Astrocyte (in vitro differentiated cells and primary cell): Measurements from ENCODE around the gene OSBPL6. TPM values are rescaled to one million over a fixed set of nuclear protein-coding genes. Genes with fewer than 3 reads are reported as not detected.

Experiments used
- DNase-seq: peaks from one replicate; pipeline ENCODE4 v3.0.0-alpha.2; 2010; ENCODE audit warnings: low read depth
- FAIRE-seq: peaks from 2 replicates; lab custom pipeline; 2011; peaks lifted over from hg19 to GRCh38; lab: Jason Lieb, UNC
- H2AFZ ChIP-seq: 2 replicates; pipeline ENCODE4 v1.6.0; 2012; ENCODE audit warnings: low read depth, low read length, inconsistent platforms
- H3K27ac ChIP-seq: 2 replicates; pipeline ENCODE4 v1.5.1; 2011; ENCODE audit warnings: low read depth, low read length, inconsistent platforms
- H3K27me3 ChIP-seq: 2 replicates; pipeline ENCODE4 v1.6.0; 2011; ENCODE audit warnings: low read length, inconsistent platforms; ENCODE audit not compliant: insufficient read depth
- H3K36me3 ChIP-seq: 2 replicates; pipeline ENCODE4 v1.5.1; 2011; ENCODE audit warnings: low read length, inconsistent platforms; ENCODE audit not compliant: insufficient read depth
- H3K4me1 ChIP-seq: 2 replicates; pipeline ENCODE4 v1.5.1; 2011; ENCODE audit warnings: low read length, inconsistent platforms; ENCODE audit not compliant: insufficient read depth
- H3K4me2 ChIP-seq: 2 replicates; pipeline ENCODE4 v1.6.0; 2012; ENCODE audit warnings: low read length, inconsistent platforms
- H3K4me3 ChIP-seq: 2 replicates; pipeline ENCODE4 v1.5.1; 2011; ENCODE audit warnings: low read depth, mild to moderate bottlenecking, low read length, inconsistent platforms; ENCODE audit not compliant: insufficient read depth
- H3K79me2 ChIP-seq: 2 replicates; pipeline ENCODE4 v1.6.0; 2012; ENCODE audit warnings: mild to moderate bottlenecking, low read length, inconsistent platforms; ENCODE audit not compliant: insufficient read depth
- H3K9ac ChIP-seq: 2 replicates; pipeline ENCODE4 v1.6.0; 2012; ENCODE audit warnings: mild to moderate bottlenecking, low read length, inconsistent platforms
- H3K9me3 ChIP-seq: 2 replicates; pipeline ENCODE4 v1.5.1; 2012; ENCODE audit warnings: low read depth, mild to moderate bottlenecking, low read length, inconsistent platforms; ENCODE audit not compliant: insufficient read depth
- H4K20me1 ChIP-seq: 2 replicates; pipeline ENCODE4 v1.6.0; 2012; ENCODE audit warnings: low read length, inconsistent platforms; ENCODE audit not compliant: insufficient read depth
- H3K27ac Mint-ChIP-seq: one replicate; pipeline ENCODE4 v1.8.0; 2021; ENCODE audit warnings: mild to moderate bottlenecking, mixed read lengths; ENCODE audit not compliant: unreplicated experiment
- H3K27me3 Mint-ChIP-seq: one replicate; pipeline ENCODE4 v1.8.0; 2021; ENCODE audit warnings: low read depth, mixed read lengths; ENCODE audit not compliant: unreplicated experiment
- H3K36me3 Mint-ChIP-seq: one replicate; pipeline ENCODE4 v1.8.0; 2021; ENCODE audit warnings: low read depth, mixed read lengths; ENCODE audit not compliant: unreplicated experiment
- H3K4me1 Mint-ChIP-seq: one replicate; pipeline ENCODE4 v1.8.0; 2021; ENCODE audit warnings: low read depth, mixed read lengths; ENCODE audit not compliant: unreplicated experiment
- H3K4me3 Mint-ChIP-seq: one replicate; pipeline ENCODE4 v1.8.0; 2021; ENCODE audit warnings: mild to moderate bottlenecking, moderate library complexity, mixed read lengths; ENCODE audit not compliant: unreplicated experiment
- H3K9me3 Mint-ChIP-seq: one replicate; pipeline ENCODE4 v1.8.0; 2021; ENCODE audit warnings: mild to moderate bottlenecking, mixed read lengths; ENCODE audit not compliant: unreplicated experiment
- EZH2 ChIP-seq: IDR thresholded peaks from 2 replicates; pipeline ENCODE4 v1.6.1; 2012; ENCODE audit warnings: mild to moderate bottlenecking, low read length, inconsistent platforms; ENCODE audit not compliant: insufficient read depth
- total RNA-seq: library from RNA; stranded (reverse); gene quantifications from 2 replicates; pipeline ENCODE4 v1.2.1, GENCODE V29; 2021
- TF ChIP-seq, protein P1 (sequence below): IDR thresholded peaks from 2 replicates; pipeline ENCODE4 v1.5.1; 2011; ENCODE audit warnings: low read depth, mild to moderate bottlenecking, inconsistent platforms, low read length, moderate library complexity; ENCODE audit not compliant: insufficient read depth

OSBPL6 gene
- total RNA-seq, 1 donor from 2014 or later = 13.4 TPM

DNA sequence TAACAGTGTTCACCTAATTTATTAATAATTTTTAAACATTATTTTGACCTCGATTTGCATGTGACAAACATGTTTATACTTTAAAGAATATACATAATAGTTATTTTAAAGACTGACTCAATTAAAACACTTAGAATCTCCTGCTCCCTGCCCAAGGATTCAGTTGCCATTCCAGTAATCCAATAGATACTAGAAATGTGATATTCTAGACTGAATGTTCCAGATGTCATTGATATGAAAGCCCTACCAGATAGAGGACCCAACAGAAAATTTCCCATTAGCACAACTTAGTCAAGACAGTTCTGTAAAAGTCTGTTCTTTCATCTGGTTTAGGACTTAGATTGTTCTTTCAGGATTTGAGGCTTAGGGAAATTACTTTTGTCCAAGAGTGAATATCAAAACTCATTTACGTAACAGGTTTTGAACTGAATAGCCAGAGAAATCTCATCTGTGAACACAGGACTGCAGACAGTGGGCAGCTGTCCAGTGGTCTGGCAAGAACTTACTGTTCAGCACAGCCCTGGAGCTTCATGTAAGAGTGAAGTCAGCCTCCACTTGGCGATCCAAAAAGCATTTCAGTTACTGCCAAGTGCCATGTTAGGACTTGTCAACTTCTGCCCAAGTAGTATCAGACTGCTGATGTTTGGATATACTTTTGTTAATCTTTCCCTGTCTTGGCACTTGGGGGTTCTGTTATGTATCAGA, 77.5 kb downstream of the OSBPL6 start:
- Mint-ChIP-seq H3K4me3 (no peak overlapping the region), H3K4me1 (no peaks in the 10 kb centered on the region), H3K27ac (no peak overlapping the region), H3K36me3 (no peaks in the 10 kb centered on the region), H3K9me3 (no peaks in the 10 kb centered on the region), H3K27me3 (no peaks in the 10 kb centered on the region)
- no peaks in the 10 kb centered on the region for H3K27me3 ChIP-seq
- TF ChIP-seq EZH2 = no peak
- TF ChIP-seq, protein P1, sequence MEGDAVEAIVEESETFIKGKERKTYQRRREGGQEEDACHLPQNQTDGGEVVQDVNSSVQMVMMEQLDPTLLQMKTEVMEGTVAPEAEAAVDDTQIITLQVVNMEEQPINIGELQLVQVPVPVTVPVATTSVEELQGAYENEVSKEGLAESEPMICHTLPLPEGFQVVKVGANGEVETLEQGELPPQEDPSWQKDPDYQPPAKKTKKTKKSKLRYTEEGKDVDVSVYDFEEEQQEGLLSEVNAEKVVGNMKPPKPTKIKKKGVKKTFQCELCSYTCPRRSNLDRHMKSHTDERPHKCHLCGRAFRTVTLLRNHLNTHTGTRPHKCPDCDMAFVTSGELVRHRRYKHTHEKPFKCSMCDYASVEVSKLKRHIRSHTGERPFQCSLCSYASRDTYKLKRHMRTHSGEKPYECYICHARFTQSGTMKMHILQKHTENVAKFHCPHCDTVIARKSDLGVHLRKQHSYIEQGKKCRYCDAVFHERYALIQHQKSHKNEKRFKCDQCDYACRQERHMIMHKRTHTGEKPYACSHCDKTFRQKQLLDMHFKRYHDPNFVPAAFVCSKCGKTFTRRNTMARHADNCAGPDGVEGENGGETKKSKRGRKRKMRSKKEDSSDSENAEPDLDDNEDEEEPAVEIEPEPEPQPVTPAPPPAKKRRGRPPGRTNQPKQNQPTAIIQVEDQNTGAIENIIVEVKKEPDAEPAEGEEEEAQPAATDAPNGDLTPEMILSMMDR = no peak
- DNase-seq (peak; percentile 81), FAIRE-seq (no peak)
- H3K4me2 ChIP-seq = no peak overlapping the region
- no peak overlapping the region for H3K9ac ChIP-seq
- H3K4me1 ChIP-seq = no peaks in the 10 kb centered on the region
- H3K79me2 ChIP-seq = no peaks in the 10 kb centered on the region
- no peak overlapping the region for H3K27ac ChIP-seq
- H4K20me1 ChIP-seq = no peaks in the 10 kb centered on the region
- no peaks in the 10 kb centered on the region for H3K9me3 ChIP-seq
- H2AFZ ChIP-seq = no peak overlapping the region
- no peaks in the 10 kb centered on the region for H3K36me3 ChIP-seq
- H3K4me3 ChIP-seq = no peak overlapping the region

DNA sequence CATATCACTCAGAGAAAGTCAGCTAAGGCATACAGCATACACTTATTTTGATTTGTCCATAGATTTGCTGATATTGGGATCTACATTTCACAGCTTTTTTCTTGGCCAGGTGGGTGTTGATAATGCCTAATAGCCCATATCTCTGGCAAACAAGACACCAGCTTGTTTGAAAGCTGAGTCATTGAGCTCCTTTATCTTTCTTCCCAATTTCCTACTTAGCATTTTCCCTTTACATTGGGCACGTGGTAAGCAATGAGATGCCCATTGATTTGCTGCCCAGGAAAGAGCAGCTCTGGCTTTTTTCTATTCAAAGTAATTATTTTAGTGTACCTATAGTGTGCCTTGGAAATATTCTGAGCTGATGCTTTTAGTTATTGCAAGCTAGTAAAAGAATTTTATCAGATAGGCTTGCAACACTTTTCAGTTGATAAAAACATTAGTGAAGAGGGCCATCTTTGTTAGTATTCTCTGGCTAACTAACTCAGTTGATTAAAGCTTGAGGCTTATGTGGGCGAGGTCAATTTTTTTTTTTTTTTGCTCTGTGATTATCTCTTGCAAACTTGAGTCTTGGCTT, 79.6 kb downstream of the OSBPL6 start:
- H3K27me3 ChIP-seq = no peaks in the 10 kb centered on the region
- TF ChIP-seq, protein P1 = no peak
- no peak for TF ChIP-seq EZH2
- no peak overlapping the region for H2AFZ ChIP-seq
- Mint-ChIP-seq H3K4me3 (no peak overlapping the region), H3K27ac (no peak overlapping the region), H3K27me3 (no peaks in the 10 kb centered on the region), H3K4me1 (peaks cover 14% of the 10 kb centered on the region), H3K9me3 (no peaks in the 10 kb centered on the region), H3K36me3 (no peaks in the 10 kb centered on the region)
- no peak overlapping the region for H3K4me3 ChIP-seq
- DNase-seq (no peak), FAIRE-seq (no peak)
- no peaks in the 10 kb centered on the region for H3K9me3 ChIP-seq
- no peaks in the 10 kb centered on the region for H3K79me2 ChIP-seq
- H3K9ac ChIP-seq = no peak overlapping the region
- H3K27ac ChIP-seq = no peak overlapping the region
- no peak overlapping the region for H3K4me2 ChIP-seq
- H3K4me1 ChIP-seq = peaks cover 17% of the 10 kb centered on the region
- H3K36me3 ChIP-seq = no peaks in the 10 kb centered on the region
- no peaks in the 10 kb centered on the region for H4K20me1 ChIP-seq

DNA sequence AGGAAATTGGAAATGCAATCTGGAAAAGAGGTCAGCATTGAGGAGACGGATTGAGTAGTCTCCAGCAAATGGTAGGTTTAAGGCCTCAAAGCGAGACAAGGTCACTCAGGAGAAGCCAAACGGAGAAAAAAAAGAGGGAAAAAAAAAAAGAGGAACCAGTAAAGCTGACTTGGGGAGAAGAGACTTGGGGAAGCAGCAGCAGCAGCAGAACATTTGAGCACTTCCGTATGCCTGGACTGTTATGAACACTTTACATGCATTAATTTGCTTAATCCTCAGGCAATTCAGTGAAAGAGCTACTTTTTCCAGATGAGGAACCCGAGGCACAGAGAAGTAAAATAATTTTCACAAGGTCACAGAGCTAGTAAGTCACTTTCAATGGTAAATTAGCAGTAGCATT, 81.3 kb downstream of the OSBPL6 start:
- Histone ChIP-seq H3K4me3 (no peak overlapping the region), H3K9ac (no peak overlapping the region), H3K9me3 (no peaks in the 10 kb centered on the region), H3K36me3 (no peaks in the 10 kb centered on the region), H2AFZ (no peak overlapping the region), H3K27me3 (no peaks in the 10 kb centered on the region), H3K4me1 (peaks cover 27% of the 10 kb centered on the region), H3K79me2 (peaks cover 4% of the 10 kb centered on the region), H3K4me2 (no peak overlapping the region), H3K27ac (no peak overlapping the region), H4K20me1 (no peaks in the 10 kb centered on the region)
- H3K9me3 Mint-ChIP-seq = no peaks in the 10 kb centered on the region
- H3K4me3 Mint-ChIP-seq = no peak overlapping the region
- no peaks in the 10 kb centered on the region for H3K36me3 Mint-ChIP-seq
- no peak for TF ChIP-seq EZH2
- TF ChIP-seq, protein P1 = no peak
- FAIRE-seq (no peak), DNase-seq (no peak)
- no peak overlapping the region for H3K27ac Mint-ChIP-seq
- H3K27me3 Mint-ChIP-seq = no peaks in the 10 kb centered on the region
- peaks cover 22% of the 10 kb centered on the region for H3K4me1 Mint-ChIP-seq
